Glomerular visceral epithelial cell (primary cell): Measurements from ENCODE around the gene CHCHD3.

Experiments used
- DNase-seq: peaks from one replicate; pipeline ENCODE4 v3.0.0-alpha.2; 2016; ENCODE audit errors: extremely low spot score

The CHCHD3 gene

GRCh38 chr7:132815696-132816311, 266.1 kb downstream of the CHCHD3 start:
- DNase-seq, result peak; percentile 2

- DNase-seq, result no peak
Observed at GRCh38 chr7:132815130-132815529, 266.8 kb downstream of the CHCHD3 start.

DNA sequence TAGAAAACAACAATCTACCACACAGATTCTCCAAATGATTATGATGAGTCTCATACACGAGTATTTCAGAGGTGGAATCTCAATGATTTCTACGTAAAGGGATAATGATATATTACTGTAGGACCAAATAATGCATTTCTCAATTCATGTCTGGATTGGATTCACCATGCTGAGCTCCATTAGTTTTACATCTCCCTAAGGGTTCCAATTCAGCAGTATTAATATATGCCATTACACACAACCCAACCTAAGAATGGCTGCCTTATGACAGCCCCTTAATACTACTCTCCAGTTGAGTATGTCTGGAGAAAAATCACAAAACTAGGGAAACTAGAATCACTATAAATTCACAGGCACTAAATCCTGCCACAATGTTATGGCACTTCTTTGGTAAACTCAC, 271.3 kb downstream of the CHCHD3 start:
- DNase-seq, result no peak

DNA sequence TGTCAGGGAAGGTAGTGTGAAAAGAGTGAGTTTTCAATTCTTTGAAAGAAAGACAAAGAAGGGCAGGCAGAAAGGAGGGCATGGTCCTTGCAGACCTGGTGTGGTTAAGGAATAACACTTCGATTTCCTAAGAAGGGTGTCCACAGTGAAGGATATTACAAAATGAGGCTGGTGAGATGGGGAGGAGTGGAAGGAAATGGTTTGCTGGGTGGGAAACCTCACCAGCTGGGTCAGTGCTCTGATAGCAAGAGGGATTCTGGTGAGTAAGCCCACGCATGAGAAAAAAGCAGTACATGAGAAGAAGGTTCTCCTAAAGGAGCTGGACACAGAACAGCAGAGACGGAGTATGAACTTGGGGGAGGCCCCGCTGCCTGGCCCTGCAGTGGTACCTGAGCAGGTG, 275.1 kb downstream of the CHCHD3 start:
- DNase-seq, result no peak

GRCh38 chr7:132805766-132806165, 276.1 kb downstream of the CHCHD3 start:
- no peak for DNase-seq

DNA sequence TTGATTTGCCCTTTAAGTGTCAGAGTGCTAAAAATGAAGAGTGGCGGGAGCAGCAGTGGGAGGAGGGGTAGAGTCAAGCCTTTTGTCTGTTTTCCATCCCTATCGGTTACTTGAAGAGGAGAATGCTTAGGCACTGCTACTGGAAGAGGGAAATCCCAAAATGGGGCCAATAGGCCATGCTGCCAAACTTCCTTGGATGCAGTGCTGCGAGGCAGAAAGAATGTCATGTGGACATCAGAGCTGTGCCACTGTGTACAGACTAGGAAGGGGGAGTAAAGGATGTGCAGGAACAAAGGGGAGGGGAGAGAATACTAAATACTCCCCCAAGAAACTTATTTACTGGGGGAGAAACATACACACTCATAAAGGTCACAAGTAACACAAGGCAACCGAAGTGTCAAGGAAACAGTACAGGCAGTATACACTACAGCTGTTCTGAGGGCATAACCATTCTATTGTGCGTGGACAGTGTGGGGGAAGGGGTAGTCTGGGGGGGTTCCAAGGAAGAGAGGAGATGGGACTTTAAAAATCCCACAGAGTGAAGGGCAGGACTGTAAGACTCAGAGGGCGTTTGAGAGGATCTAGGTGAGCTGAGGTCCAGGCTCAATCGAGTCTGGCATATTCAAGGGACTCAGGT, 276.9 kb downstream of the CHCHD3 start:
- DNase-seq, result no peak

GRCh38 chr7:132800522-132800921, 281.4 kb downstream of the CHCHD3 start:
- DNase-seq, result no peak

GRCh38 chr7:132799081-132799413, 282.8 kb downstream of the CHCHD3 start:
- no peak for DNase-seq

DNA sequence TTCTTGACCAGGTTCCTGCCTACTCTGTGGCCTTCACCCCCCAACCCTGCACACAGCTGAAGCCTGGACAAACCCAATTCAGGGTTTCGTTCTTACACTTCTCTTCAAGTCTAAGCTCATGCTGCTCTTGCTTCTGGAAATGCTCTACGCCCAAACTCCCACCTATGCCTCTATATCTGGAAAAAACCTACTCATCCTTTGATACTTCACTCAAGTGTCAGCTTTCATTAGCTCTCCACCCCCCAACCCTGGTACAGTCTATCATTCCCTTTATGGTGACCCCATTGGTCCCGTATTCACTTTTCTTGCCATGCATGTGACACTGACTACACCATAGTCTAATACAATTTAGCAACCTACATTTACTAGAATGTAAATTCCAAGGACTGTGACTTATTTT, 284.7 kb downstream of the CHCHD3 start:
- DNase-seq, result no peak

- no peak for DNase-seq
Observed at GRCh38 chr7:132793474-132793873, 288.4 kb downstream of the CHCHD3 start.

- DNase-seq, result no peak
Observed at GRCh38 chr7:132791036-132791435, 290.9 kb downstream of the CHCHD3 start.

DNA sequence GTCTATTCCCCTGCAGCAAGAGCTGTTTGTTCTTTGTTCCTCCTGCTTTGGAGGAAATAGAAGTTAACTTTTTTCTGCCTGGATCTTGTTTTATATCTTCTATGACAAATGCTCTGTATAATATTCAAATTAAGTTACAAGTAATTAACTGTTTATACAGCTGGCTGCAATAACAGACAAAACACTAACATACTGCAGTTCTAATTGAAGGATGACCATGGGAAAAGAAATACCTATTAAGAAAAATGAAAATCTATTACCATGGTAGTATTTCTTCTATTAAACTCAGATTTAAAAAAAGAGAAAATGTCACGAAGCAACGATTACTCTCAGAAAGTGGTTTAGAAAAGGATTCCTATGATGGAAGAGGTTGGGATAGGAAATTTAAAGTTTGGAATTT, 291.8 kb downstream of the CHCHD3 start:
- no peak for DNase-seq

DNA sequence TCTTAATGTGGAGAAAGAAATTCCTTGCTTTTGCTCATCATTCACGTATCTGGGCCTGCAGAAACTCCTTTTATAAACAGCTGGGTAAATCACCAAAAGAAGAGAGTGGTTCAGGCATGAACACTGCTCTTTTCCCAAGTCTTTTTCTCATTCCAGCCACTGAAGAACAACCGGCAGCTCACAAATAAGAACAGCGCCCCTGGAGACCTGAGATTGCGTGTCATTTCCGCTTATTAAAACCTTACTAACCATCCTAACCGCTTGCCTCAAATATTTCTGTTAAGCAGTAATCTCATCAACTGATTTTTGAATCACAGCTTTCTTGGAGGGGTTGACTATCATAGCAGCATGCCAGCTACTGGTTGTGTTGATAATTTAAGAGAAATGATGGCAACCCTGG, 292.6 kb downstream of the CHCHD3 start:
- no peak for DNase-seq

DNA sequence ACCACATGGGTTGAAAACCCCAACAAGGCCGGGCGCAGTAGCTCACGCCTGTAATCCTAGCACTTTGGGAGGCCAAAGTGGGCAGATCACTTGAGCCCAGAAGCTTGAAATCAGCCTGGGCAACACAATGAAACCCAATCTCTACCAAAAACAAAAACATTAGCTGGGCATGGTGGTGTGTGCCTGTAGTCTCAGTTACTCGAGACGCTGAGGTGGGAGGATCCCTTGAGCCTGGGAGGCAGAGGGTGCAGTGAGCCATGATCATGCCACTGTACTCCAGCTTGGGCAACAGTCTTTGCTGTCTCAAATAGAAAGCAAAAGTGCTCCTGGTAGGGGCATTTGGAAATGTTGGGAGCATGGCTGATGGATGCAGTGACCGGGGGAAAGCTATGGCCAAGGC, 296.0 kb downstream of the CHCHD3 start:
- DNase-seq, result no peak

GRCh38 chr7:132784406-132784805, 297.5 kb downstream of the CHCHD3 start:
- no peak for DNase-seq

GRCh38 chr7:132783824-132784223, 298.1 kb downstream of the CHCHD3 start:
- peak; percentile 84 for DNase-seq

DNA sequence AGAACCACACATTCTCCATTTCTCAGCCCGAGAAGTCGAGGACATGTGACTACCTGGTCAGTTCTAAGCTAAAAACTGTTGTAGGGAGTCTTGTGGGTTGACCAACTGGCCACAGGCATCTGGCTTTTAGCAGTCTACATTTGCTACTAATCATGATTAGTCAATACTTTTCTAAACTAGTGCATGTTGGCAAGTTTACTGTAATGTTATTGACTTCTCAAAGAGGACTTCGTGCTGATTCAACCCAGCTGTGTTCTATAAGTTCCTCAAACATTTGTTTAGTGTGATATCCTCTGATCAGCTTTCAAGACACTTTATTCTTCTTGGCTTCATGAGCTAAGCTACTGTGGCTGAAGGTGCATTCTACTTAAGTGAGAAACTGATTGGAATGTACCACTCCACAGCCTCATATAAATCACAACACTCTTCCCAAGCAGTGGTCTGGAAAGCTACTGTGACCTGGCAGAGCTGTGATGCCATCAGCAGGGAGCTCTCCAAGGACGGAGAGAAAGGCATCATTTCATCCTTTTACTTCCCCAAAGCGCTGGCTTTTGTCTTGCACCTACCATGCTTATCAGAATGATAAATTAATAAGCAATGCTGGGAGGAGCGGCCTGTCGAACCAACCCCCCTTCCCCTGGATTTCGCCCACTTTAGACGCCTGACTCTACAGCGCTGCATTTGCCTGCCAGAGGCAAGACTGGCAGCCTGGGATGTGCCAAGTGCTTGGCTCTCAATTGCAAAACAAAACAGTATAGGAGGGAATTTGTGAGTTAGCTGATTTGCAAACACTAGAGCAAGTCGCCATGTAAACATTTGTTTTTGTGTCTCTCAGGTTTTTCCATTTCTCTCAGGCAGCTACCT, 298.9 kb downstream of the CHCHD3 start:
- DNase-seq, result peak; percentile 52

- no peak for DNase-seq
Observed at GRCh38 chr7:132780822-132781221, 301.1 kb downstream of the CHCHD3 start.

- DNase-seq, result no peak
Observed at GRCh38 chr7:132779164-132779563, 302.7 kb downstream of the CHCHD3 start.

- DNase-seq, result no peak
Observed at GRCh38 chr7:132778761-132779160, 303.1 kb downstream of the CHCHD3 start.

- DNase-seq, result no peak
Observed at GRCh38 chr7:132777956-132778355, 303.9 kb downstream of the CHCHD3 start.

DNA sequence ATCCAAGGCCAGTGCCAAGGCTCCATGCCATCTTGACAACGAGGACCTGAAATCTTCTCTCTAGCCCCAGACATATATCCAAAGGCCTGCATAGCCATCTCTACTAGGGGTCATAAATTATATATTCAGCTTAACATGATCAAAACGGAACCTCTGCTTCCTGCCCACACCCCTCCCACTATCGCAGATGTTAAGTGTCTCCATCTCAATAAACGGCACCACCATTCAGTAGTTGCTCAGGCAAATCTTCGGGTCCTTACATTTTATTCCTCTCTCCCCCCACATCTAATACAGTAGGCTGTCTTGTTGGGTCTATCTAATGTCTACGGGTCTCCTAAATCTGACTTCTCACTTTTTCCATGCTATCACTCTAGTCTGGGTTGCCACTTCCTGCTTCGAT, 304.5 kb downstream of the CHCHD3 start:
- no peak for DNase-seq

GRCh38 chr7:132776048-132776620, 305.8 kb downstream of the CHCHD3 start:
- peak; percentile 8 for DNase-seq
